ENCODE measurements around the gene FAM25G. TPM values are rescaled to one million over a fixed set of nuclear protein-coding genes. Genes with fewer than 3 reads are reported as not detected.
"Not testable (repeated sequence)": the region's sequence is repeated elsewhere in the genome, so short reads cannot be mapped to it uniquely, and the experiment has no call there.

The FAM25G gene
- total RNA-seq (not detected), polyA plus RNA-seq (not detected)
- long read RNA-seq, donor 1, result 0 reads
- long read RNA-seq, donor 2, result 0 reads

DNA sequence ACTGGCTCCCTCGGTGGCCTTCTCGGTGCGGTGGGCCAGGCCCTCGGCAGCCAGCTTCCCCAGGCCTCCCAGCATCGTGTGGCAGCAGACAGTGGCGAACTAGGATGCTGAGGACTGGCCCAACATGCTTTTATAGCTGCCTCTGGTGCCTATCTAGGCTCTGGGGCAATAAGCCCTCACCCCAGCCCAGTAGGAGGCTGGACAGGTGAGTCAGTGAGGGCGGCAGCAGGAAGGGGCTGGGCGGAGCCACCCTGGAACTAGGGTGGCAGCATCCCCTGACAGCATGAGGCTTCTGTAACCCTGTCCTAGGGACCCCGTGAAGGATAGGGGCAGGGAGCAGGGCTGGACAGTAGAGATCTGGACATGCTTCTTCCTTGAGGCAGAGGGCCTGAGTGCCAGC is at the start of gene FAM25G:
TSS of gene FAM25G (minus strand) at position 101 of the 400 bp plus-strand sequence. CDS start at position 75, 26 bp downstream.
- H3K4me1 ChIP-seq (ENCODE audit: control insufficient read depth in 1 of 2, insufficient read depth in 2 of 2, low read length in 2 of 2); intact Hi-C loops (cut with DNase I): not testable (repeated sequence)

DNA sequence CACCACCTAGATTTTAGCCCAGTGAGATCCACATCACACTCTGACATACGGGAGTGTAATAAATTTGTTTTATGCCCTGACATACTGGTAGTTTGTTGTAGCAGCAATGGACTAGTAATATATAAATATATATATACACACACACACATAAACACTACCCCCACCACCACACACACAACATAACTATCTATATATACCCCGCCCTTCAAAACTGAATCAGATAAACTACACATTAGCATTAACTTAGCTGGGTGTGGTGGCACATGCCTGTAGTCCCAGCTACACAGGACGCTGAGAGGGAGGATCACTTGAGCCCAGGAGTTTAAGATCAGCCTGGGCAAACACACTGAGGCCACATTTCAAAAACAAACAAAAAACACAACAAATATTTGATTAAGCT is 44.9 kb upstream of the FAM25G start:
- 90% methylated on average over 1 to 2 of the region's 3 CpGs for WGBS, 2 donors

More for the DNA sequence above, at the start of gene FAM25G:
- WGBS, 2 donors, result 89 to 100% methylated on average over 4 to 8 of the region's 9 CpGs
- not testable (repeated sequence) for H3K4me3 ChIP-seq (ENCODE audit: low read length in 2 of 2); ATAC-seq (ENCODE audit: low FRiP score); H3K9me3 ChIP-seq (ENCODE audit: control insufficient read depth, low read length); DNase-seq; H3K36me3 ChIP-seq (ENCODE audit: control insufficient read depth in 1 of 2, insufficient read depth in 2 of 2, low read length in 1 of 2); H3K27me3 ChIP-seq (ENCODE audit: control insufficient read depth in 1 of 2, insufficient read depth in 2 of 2, low read length in 1 of 2); H3K27ac ChIP-seq (ENCODE audit: low read depth in 1 of 2, low read length in 2 of 2)

DNA sequence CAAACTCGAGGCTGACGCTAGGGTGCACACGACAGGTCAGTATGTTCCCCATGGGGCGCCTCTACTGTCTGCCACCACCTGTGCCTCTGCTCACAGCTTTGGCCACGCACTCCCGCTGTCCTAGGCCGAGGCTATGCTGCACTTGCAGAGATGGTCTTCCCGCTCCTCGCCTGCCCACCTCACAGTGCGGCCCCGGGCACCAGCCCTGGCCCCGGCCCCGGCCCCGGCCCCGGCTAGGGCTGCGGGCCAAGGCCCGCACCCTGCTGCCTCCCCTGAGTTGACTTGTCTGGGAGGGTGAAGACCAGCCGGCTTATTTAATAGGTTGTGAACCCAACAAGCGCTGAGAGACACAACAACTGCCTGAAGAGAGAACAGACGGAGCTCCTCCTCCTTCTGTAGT is 32.0 kb upstream of the FAM25G start, which contains the start of gene AGAP9:
TSS of gene AGAP9 (minus strand) at position 164 of the 400 bp plus-strand sequence. CDS start at position 52, 112 bp downstream.
- intact Hi-C loops (cut with DNase I); H3K27me3 ChIP-seq (ENCODE audit: control insufficient read depth in 1 of 2, insufficient read depth in 2 of 2, low read length in 1 of 2); H3K36me3 ChIP-seq (ENCODE audit: control insufficient read depth in 1 of 2, insufficient read depth in 2 of 2, low read length in 1 of 2); H3K4me1 ChIP-seq (ENCODE audit: control insufficient read depth in 1 of 2, insufficient read depth in 2 of 2, low read length in 2 of 2); DNase-seq; ATAC-seq (ENCODE audit: low FRiP score); H3K27ac ChIP-seq (ENCODE audit: low read depth in 1 of 2, low read length in 2 of 2); H3K9me3 ChIP-seq (ENCODE audit: control insufficient read depth, low read length); H3K4me3 ChIP-seq (ENCODE audit: low read length in 2 of 2): not testable (repeated sequence)
- WGBS, 2 donors, result no CpG with 5 or more reads among the region's 20 CpGs

More for the DNA sequence above, 44.9 kb upstream of the FAM25G start:
- H3K4me1 ChIP-seq (ENCODE audit: control insufficient read depth in 1 of 2, insufficient read depth in 2 of 2, low read length in 2 of 2); H3K36me3 ChIP-seq (ENCODE audit: control insufficient read depth in 1 of 2, insufficient read depth in 2 of 2, low read length in 1 of 2); ATAC-seq (ENCODE audit: low FRiP score); H3K4me3 ChIP-seq (ENCODE audit: low read length in 2 of 2); H3K27ac ChIP-seq (ENCODE audit: low read depth in 1 of 2, low read length in 2 of 2); H3K9me3 ChIP-seq (ENCODE audit: control insufficient read depth, low read length); intact Hi-C loops (cut with DNase I); H3K27me3 ChIP-seq (ENCODE audit: control insufficient read depth in 1 of 2, insufficient read depth in 2 of 2, low read length in 1 of 2); DNase-seq: not testable (repeated sequence)

DNA sequence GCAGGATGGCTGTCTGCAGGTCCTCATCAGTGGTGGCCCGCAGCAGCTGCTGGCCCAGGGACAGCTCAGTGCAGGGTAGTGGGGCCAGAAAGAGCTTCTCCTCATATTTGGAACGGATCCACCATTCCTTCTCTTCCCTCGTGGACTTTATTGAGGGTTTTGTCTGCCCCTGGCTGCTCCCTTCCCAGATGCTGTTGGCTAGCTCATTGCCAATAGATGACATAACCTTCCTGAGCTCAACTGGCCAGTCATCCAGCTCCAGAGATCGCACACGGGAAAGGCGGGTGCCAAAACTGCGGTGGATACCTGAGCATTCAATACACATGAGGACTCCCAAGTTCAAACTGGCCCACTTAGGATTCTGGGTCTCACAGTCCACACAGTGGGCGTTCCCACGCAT is 10.8 kb upstream of the FAM25G start:
- H3K27me3 ChIP-seq (ENCODE audit: control insufficient read depth in 1 of 2, insufficient read depth in 2 of 2, low read length in 1 of 2); H3K36me3 ChIP-seq (ENCODE audit: control insufficient read depth in 1 of 2, insufficient read depth in 2 of 2, low read length in 1 of 2); DNase-seq; ATAC-seq (ENCODE audit: low FRiP score); H3K4me3 ChIP-seq (ENCODE audit: low read length in 2 of 2); H3K4me1 ChIP-seq (ENCODE audit: control insufficient read depth in 1 of 2, insufficient read depth in 2 of 2, low read length in 2 of 2); H3K27ac ChIP-seq (ENCODE audit: low read depth in 1 of 2, low read length in 2 of 2); H3K9me3 ChIP-seq (ENCODE audit: control insufficient read depth, low read length); intact Hi-C loops (cut with DNase I): not testable (repeated sequence)
- WGBS, 2 donors, result 85 to 92% methylated on average over 6 to 9 of the region's 9 CpGs

DNA sequence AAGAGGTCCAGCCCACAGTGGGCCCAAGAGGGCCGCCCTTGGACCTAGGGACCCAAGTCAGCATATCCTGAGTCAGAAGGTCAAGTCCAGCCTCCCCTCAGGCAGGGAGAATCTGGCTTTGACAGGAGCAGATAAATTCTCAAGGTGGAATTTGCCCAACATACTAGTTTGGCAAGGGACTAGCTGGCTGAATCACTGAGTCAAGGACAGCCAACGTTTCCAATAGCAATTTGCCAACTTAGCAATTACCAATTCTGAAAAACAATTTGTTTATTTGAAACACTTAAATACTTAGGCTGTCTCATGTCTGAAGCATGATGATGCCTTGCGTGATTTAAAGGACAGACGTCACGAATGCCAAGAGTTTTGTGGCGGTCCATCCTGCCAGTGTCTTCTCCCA is 2.7 kb upstream of the FAM25G start:
- intact Hi-C loops (cut with DNase I); H3K9me3 ChIP-seq (ENCODE audit: control insufficient read depth, low read length); ATAC-seq (ENCODE audit: low FRiP score); H3K27me3 ChIP-seq (ENCODE audit: control insufficient read depth in 1 of 2, insufficient read depth in 2 of 2, low read length in 1 of 2); H3K4me1 ChIP-seq (ENCODE audit: control insufficient read depth in 1 of 2, insufficient read depth in 2 of 2, low read length in 2 of 2); H3K27ac ChIP-seq (ENCODE audit: low read depth in 1 of 2, low read length in 2 of 2); H3K36me3 ChIP-seq (ENCODE audit: control insufficient read depth in 1 of 2, insufficient read depth in 2 of 2, low read length in 1 of 2); DNase-seq; H3K4me3 ChIP-seq (ENCODE audit: low read length in 2 of 2): not testable (repeated sequence)
- WGBS, 2 donors, result 0 to 8% methylated on average over 1 of the region's 6 CpGs

DNA sequence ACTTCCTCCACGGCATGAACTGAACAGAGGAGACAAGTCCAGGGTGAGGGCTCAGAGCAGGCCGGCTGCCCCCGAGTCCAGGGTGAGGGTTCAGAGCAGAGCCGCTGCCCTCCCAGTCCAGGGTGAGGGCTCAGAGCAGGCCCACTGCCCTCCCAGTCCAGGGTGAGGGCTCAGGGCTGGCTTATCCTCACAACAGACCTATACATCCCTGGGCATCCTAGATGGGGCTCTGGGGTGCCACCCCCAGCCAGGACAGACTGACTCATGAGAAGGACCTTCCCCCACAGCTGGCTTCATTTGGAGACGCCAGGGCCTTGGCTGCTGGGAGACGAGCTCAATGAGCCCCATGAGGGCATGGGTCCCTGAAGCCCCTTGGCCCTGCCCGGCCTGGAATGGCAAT is 1.9 kb downstream of the FAM25G start:
- H3K27ac ChIP-seq (ENCODE audit: low read depth in 1 of 2, low read length in 2 of 2); DNase-seq; H3K4me3 ChIP-seq (ENCODE audit: low read length in 2 of 2); intact Hi-C loops (cut with DNase I); H3K4me1 ChIP-seq (ENCODE audit: control insufficient read depth in 1 of 2, insufficient read depth in 2 of 2, low read length in 2 of 2); ATAC-seq (ENCODE audit: low FRiP score); H3K27me3 ChIP-seq (ENCODE audit: control insufficient read depth in 1 of 2, insufficient read depth in 2 of 2, low read length in 1 of 2); H3K9me3 ChIP-seq (ENCODE audit: control insufficient read depth, low read length); H3K36me3 ChIP-seq (ENCODE audit: control insufficient read depth in 1 of 2, insufficient read depth in 2 of 2, low read length in 1 of 2): not testable (repeated sequence)
- 86 to 88% methylated on average over 2 to 3 of the region's 7 CpGs for WGBS, 2 donors

DNA sequence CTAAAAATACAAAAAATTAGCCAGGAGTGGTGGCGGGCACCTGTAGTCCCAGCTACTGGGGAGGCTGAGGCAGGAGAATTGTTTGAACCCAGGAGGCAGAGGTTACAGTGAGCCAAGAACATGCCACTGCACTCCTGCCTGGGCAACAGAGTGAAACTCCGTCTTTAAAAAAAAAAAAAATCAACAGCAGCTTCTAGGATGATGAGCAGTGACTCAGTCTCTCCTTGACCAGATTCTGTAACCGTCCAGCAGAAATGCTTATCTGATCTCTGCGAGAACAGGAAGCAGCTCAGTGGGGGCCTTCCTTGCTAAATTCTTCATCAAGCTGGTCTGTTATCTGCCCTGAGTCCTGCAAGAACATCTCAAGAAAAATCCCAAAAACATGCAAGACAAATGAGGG is 5.6 kb downstream of the FAM25G start:
- 59 to 80% methylated on average over 1 to 3 of the region's 4 CpGs for WGBS, 2 donors
- H3K36me3 ChIP-seq (ENCODE audit: control insufficient read depth in 1 of 2, insufficient read depth in 2 of 2, low read length in 1 of 2); DNase-seq; H3K27ac ChIP-seq (ENCODE audit: low read depth in 1 of 2, low read length in 2 of 2); intact Hi-C loops (cut with DNase I); H3K9me3 ChIP-seq (ENCODE audit: control insufficient read depth, low read length); H3K4me1 ChIP-seq (ENCODE audit: control insufficient read depth in 1 of 2, insufficient read depth in 2 of 2, low read length in 2 of 2); ATAC-seq (ENCODE audit: low FRiP score); H3K27me3 ChIP-seq (ENCODE audit: control insufficient read depth in 1 of 2, insufficient read depth in 2 of 2, low read length in 1 of 2); H3K4me3 ChIP-seq (ENCODE audit: low read length in 2 of 2): not testable (repeated sequence)

DNA sequence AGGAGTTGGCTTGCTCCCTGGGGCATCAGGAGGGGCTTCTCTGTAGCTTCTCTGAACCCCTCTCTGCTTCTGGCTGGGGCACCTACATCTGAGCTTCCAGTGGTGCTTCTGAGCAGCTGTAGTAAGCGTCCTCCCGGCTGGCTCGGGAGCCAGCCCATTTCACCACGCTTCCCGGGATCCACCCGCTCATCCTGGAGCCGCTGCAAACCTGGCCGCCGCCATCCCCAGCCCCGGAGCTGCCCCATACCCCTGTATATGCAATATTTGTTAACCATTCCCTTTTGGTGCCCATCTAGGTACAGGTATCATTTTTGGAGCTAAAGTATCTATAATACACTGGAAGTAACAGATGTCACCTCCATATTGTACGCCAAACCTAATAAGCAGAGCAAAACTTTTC is 6.7 kb downstream of the FAM25G start:
- 90 to 93% methylated on average over 11 of the region's 11 CpGs for WGBS, 2 donors
- H3K4me1 ChIP-seq (ENCODE audit: control insufficient read depth in 1 of 2, insufficient read depth in 2 of 2, low read length in 2 of 2); ATAC-seq (ENCODE audit: low FRiP score); intact Hi-C loops (cut with DNase I); H3K27me3 ChIP-seq (ENCODE audit: control insufficient read depth in 1 of 2, insufficient read depth in 2 of 2, low read length in 1 of 2); DNase-seq; H3K27ac ChIP-seq (ENCODE audit: low read depth in 1 of 2, low read length in 2 of 2); H3K36me3 ChIP-seq (ENCODE audit: control insufficient read depth in 1 of 2, insufficient read depth in 2 of 2, low read length in 1 of 2); H3K4me3 ChIP-seq (ENCODE audit: low read length in 2 of 2); H3K9me3 ChIP-seq (ENCODE audit: control insufficient read depth, low read length): not testable (repeated sequence)

DNA sequence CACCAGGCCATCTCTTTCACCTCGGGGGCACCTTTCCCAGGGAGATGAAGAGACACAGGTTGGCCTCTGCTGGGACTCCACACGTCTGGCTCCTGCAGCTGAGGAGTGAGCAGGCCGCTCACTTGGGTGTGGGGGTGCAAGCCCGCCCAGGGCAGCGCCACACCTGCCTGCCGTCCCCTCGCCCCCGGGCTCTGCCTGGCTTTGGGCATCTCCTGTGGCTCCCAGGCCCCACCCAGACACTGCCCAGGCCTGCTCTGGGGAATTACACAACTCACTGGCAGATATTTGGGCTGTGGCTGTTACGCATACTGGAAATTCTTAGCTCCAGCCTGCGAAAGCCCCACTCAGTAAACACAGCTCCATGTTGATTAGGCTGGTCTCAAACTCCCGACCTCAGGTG is 7.6 kb downstream of the FAM25G start, which contains the start of gene ANXA8:
TSS of gene ANXA8 (minus strand) at position 193 of the 400 bp plus-strand sequence. CDS start at position 11, 182 bp downstream.
- intact Hi-C loops (cut with DNase I); H3K27ac ChIP-seq (ENCODE audit: low read depth in 1 of 2, low read length in 2 of 2); H3K4me3 ChIP-seq (ENCODE audit: low read length in 2 of 2); H3K36me3 ChIP-seq (ENCODE audit: control insufficient read depth in 1 of 2, insufficient read depth in 2 of 2, low read length in 1 of 2); H3K4me1 ChIP-seq (ENCODE audit: control insufficient read depth in 1 of 2, insufficient read depth in 2 of 2, low read length in 2 of 2); H3K9me3 ChIP-seq (ENCODE audit: control insufficient read depth, low read length); DNase-seq; H3K27me3 ChIP-seq (ENCODE audit: control insufficient read depth in 1 of 2, insufficient read depth in 2 of 2, low read length in 1 of 2): not testable (repeated sequence)
- 89% methylated on average over 8 to 9 of the region's 11 CpGs for WGBS, 2 donors
- ATAC-seq (ENCODE audit: low FRiP score), result peak; percentile 51

All from aorta (tissue), 5 donors.